Common myeloid progenitor, CD34-positive (primary cell): ENCODE results near the gene F13A1.
A peak's percentile ranks its signal among the peaks of the same experiment; 100 is the strongest.

Experiments
- CTCF ChIA-PET: fragments of 350-600 bp; sonication (Branson Sonifier 250); formaldehyde crosslinking; loops from one replicate; lab custom pipeline; 2021; ENCODE audit warnings: antibody characterized with exemption; lab: Charles Lee
- POLR2A ChIA-PET: fragments of 350-600 bp; sonication (Branson Sonifier 250); formaldehyde crosslinking; loops from one replicate; lab custom pipeline; 2021; ENCODE audit warnings: antibody characterized with exemption; lab: Charles Lee
- DNase-seq, 3 donors: peaks; one replicate each; pipeline versions ENCODE4 v3.0.0 to v3.0.0-alpha.2; 2013
- H3K27ac ChIP-seq, 2 experiments: 1 replicate in 1 of 2; 2 replicates in 1 of 2; pipeline ENCODE4 v1.7.0; 2013; ENCODE audit warnings: inconsistent platforms in 2 of 2, low read length in 2 of 2, mild to moderate bottlenecking in 2 of 2, low read depth in 1 of 2, moderate library complexity in 1 of 2; ENCODE audit not compliant: severe bottlenecking in 2 of 2, insufficient read depth in 1 of 2, poor library complexity in 1 of 2
- H3K27me3 ChIP-seq, 5 experiments: replicated peaks in 2 of 5; 1 replicate in 3 of 5; 2 replicates in 2 of 5; pipeline versions ENCODE4 v1.6.1 to v1.7.0; 2013; ENCODE audit warnings: low read length in 4 of 5, mild to moderate bottlenecking in 2 of 5, moderate library complexity in 2 of 5, inconsistent platforms in 1 of 5; ENCODE audit not compliant: insufficient read depth in 5 of 5, control insufficient read depth in 4 of 5
- H3K36me3 ChIP-seq, 4 experiments: 1 replicate in 2 of 4; 2 replicates in 2 of 4; pipeline versions ENCODE4 v1.6.1 to v1.7.0; 2013; ENCODE audit warnings: low read length in 3 of 4, control low read depth in 1 of 4, mild to moderate bottlenecking in 1 of 4; ENCODE audit not compliant: control insufficient read depth in 4 of 4, insufficient read depth in 4 of 4
- H3K4me1 ChIP-seq, 4 experiments: 1 replicate in 3 of 4; 2 replicates in 1 of 4; pipeline versions ENCODE4 v1.6.1 to v1.7.1; 2013; ENCODE audit warnings: low read length in 3 of 4, mild to moderate bottlenecking in 3 of 4, control low read depth in 1 of 4, inconsistent platforms in 1 of 4, moderate library complexity in 1 of 4; ENCODE audit not compliant: control insufficient read depth in 4 of 4, insufficient read depth in 4 of 4; ENCODE audit errors: control extremely low read depth in 1 of 4
- H3K4me3 ChIP-seq, 7 experiments: 1 replicate in 4 of 7; 2 replicates in 3 of 7; pipeline versions ENCODE4 v1.5.1 to v1.7.0; 2013; ENCODE audit warnings: mild to moderate bottlenecking in 7 of 7, low read length in 6 of 7, moderate library complexity in 6 of 7, inconsistent platforms in 2 of 7, low read depth in 2 of 7, control low read depth in 1 of 7; ENCODE audit not compliant: insufficient read depth in 4 of 7, control insufficient read depth in 1 of 7; ENCODE audit errors: extremely low read depth in 1 of 7
- H3K9me3 ChIP-seq, 5 experiments: 1 replicate in 4 of 5; 2 replicates in 1 of 5; pipeline versions ENCODE4 v1.6.1 to v1.7.1; 2013; ENCODE audit warnings: low read length in 4 of 5, mild to moderate bottlenecking in 2 of 5, inconsistent platforms in 1 of 5, low read depth in 1 of 5, moderate library complexity in 1 of 5; ENCODE audit not compliant: control insufficient read depth in 4 of 5, insufficient read depth in 2 of 5; ENCODE audit errors: control extremely low read depth in 1 of 5
- WGBS: methylation state at CpG from one replicate; pipeline ENCODE4 v1.1.5; 2013; ENCODE audit not compliant: insufficient coverage; 5-methylcytosine and 5-hydroxymethylcytosine counted together

The F13A1 gene

GRCh38 chr6:6277413-6277812 lies 43.0 kb downstream of the F13A1 start:
- peak in 2 of 3 donors; percentile 35 to 36 for DNase-seq
- Histone ChIP-seq H3K9me3 (no peaks in the 10 kb centered on the region), H3K36me3 (no peaks in the 10 kb centered on the region), H3K27me3 (peaks cover 0 to 9% (median 0%) of the 10 kb centered on the region in 5 experiments), H3K27ac (no peak overlapping the region), H3K4me3 (no peak overlapping the region), H3K4me1 (no peaks in the 10 kb centered on the region)
- 100% methylated on average over 4 of the region's 4 CpGs for WGBS
- ChIA-PET POLR2A (no interaction called here), CTCF (no interaction called here)

GRCh38 chr6:6270948-6271535 lies 49.4 kb downstream of the F13A1 start:
- POLR2A ChIA-PET: no interaction called here
- no peaks in the 10 kb centered on the region for H3K4me1 ChIP-seq
- WGBS: 76% methylated on average over 7 of the region's 7 CpGs
- DNase-seq: no peak
- no peak overlapping the region for H3K27ac ChIP-seq
- H3K9me3 ChIP-seq: peaks cover 0 to 5% (median 0%) of the 10 kb centered on the region in 5 experiments
- no peak overlapping the region for H3K4me3 ChIP-seq
- no peaks in the 10 kb centered on the region for H3K36me3 ChIP-seq
- CTCF ChIA-PET: no interaction called here
- H3K27me3 ChIP-seq: peaks cover 0 to 11% (median 0%) of the 10 kb centered on the region in 5 experiments

GRCh38 chr6:6260196-6260722 lies 60.2 kb downstream of the F13A1 start:
- Histone ChIP-seq H3K27me3 (peaks cover 0 to 17% (median 6%) of the 10 kb centered on the region in 5 experiments), H3K9me3 (no peaks in the 10 kb centered on the region), H3K27ac (no peak overlapping the region), H3K4me3 (no peak overlapping the region), H3K4me1 (no peaks in the 10 kb centered on the region), H3K36me3 (no peaks in the 10 kb centered on the region)
- ChIA-PET CTCF (no interaction called here), POLR2A (no interaction called here)
- no peak for DNase-seq
- WGBS: 96% methylated on average over 3 of the region's 6 CpGs

- Histone ChIP-seq H3K27ac (no peak overlapping the region), H3K4me3 (no peak overlapping the region), H3K27me3 (peaks cover 0 to 19% (median 10%) of the 10 kb centered on the region in 5 experiments), H3K4me1 (no peaks in the 10 kb centered on the region), H3K36me3 (no peaks in the 10 kb centered on the region), H3K9me3 (no peaks in the 10 kb centered on the region)
- POLR2A ChIA-PET: no interaction called here
- 67% methylated on average over 1 of the region's 2 CpGs for WGBS
- no peak for DNase-seq
- CTCF ChIA-PET: interaction anchor here (1.3 kb wide), 1 partner anchor 8 kb away, joined by 3 read pairs; no protein-coding TSS in a partner anchor
Measured at GRCh38 chr6:6256886-6257285, 63.6 kb downstream of the F13A1 start.

GRCh38 chr6:6256259-6256658 lies 64.2 kb downstream of the F13A1 start:
- H3K4me3 ChIP-seq: peak overlapping the region in 1 of 7 experiments; percentile 0
- DNase-seq: no peak
- CTCF ChIA-PET: interaction anchor here (1.3 kb wide), 2 partner anchors 8 to 34 kb away, joined by 3 to 4 read pairs; no protein-coding TSS in a partner anchor
- H3K4me1 ChIP-seq: no peaks in the 10 kb centered on the region
- no peaks in the 10 kb centered on the region for H3K9me3 ChIP-seq
- H3K27me3 ChIP-seq: peaks cover 0 to 19% (median 15%) of the 10 kb centered on the region in 5 experiments
- WGBS: 87% methylated on average over 3 of the region's 4 CpGs
- no peak overlapping the region for H3K27ac ChIP-seq
- POLR2A ChIA-PET: no interaction called here
- H3K36me3 ChIP-seq: no peaks in the 10 kb centered on the region

- Histone ChIP-seq H3K4me3 (no peak overlapping the region), H3K27me3 (peaks cover 3 to 24% (median 8%) of the 10 kb centered on the region in 5 experiments), H3K4me1 (no peaks in the 10 kb centered on the region), H3K9me3 (no peaks in the 10 kb centered on the region), H3K36me3 (no peaks in the 10 kb centered on the region), H3K27ac (no peak overlapping the region)
- peak in 2 of 3 donors; percentile 10 to 28 for DNase-seq
- POLR2A ChIA-PET: interaction anchor here (0.7 kb wide), 1 partner anchor 25 kb away, joined by 3 read pairs; no protein-coding TSS in a partner anchor
- CTCF ChIA-PET: interaction anchor here (1.6 kb wide), 1 partner anchor 21 kb away, joined by 3 read pairs; no protein-coding TSS in a partner anchor
- WGBS: 86% methylated on average over 9 of the region's 13 CpGs
Measured at GRCh38 chr6:6251555-6252280, 68.7 kb downstream of the F13A1 start.

- POLR2A ChIA-PET: no interaction called here
- Histone ChIP-seq H3K4me1 (no peaks in the 10 kb centered on the region), H3K27ac (no peak overlapping the region), H3K36me3 (no peaks in the 10 kb centered on the region), H3K9me3 (no peaks in the 10 kb centered on the region), H3K4me3 (no peak overlapping the region), H3K27me3 (peaks cover 3 to 16% (median 8%) of the 10 kb centered on the region in 5 experiments)
- DNase-seq: peak in 1 of 3 donors; percentile 2
- CTCF ChIA-PET: interaction anchor here (1.0 kb wide), 1 partner anchor 8 kb away, joined by 3 read pairs; no protein-coding TSS in a partner anchor
- 86% methylated on average over 2 of the region's 2 CpGs for WGBS
Measured at GRCh38 chr6:6248651-6249050, 71.8 kb downstream of the F13A1 start.
